ENCODE results near the gene PTH2. TPM values are rescaled to one million over a fixed set of nuclear protein-coding genes. Genes with fewer than 3 reads are reported as not detected.
"Not testable (repeated sequence)": the region's sequence is repeated elsewhere in the genome, so short reads cannot be mapped to it uniquely, and the experiment has no call there.

Gene PTH2
- total RNA-seq, 6 experiments from 2014 or later: not detected

GRCh38 chr19:49447485-49448431 lies 24.5 kb upstream of the PTH2 start:
- Mint-ChIP-seq H3K27me3 (ENCODE audit: insufficient read depth) (no peaks in the 10 kb centered on the region; the same call in 1 of the 2 replicates), H3K27ac (no peak overlapping the region), H3K36me3 (ENCODE audit: low read depth) (peaks cover 18% of the 10 kb centered on the region; the same call in 1 of the 2 replicates), H3K4me1 (ENCODE audit: low read depth) (peaks cover 29% of the 10 kb centered on the region), H3K9me3 (no peaks in the 10 kb centered on the region), H3K4me3 (no peak overlapping the region)
- no peak for DNase-seq
- TF ChIP-seq CTCF (IDR thresholded peaks at IDR 0.05): no peak

GRCh38 chr19:49445997-49446396 lies 22.8 kb upstream of the PTH2 start:
- DNase-seq: no peak
- Mint-ChIP-seq H3K27me3 (ENCODE audit: insufficient read depth) (peaks cover 9% of the 10 kb centered on the region), H3K36me3 (ENCODE audit: low read depth) (peaks cover 14% of the 10 kb centered on the region; the same call in 1 of the 2 replicates), H3K4me3 (no peak overlapping the region), H3K9me3 (no peaks in the 10 kb centered on the region), H3K27ac (no peak overlapping the region), H3K4me1 (ENCODE audit: low read depth) (peaks cover 36% of the 10 kb centered on the region)
- no peak for TF ChIP-seq CTCF (IDR thresholded peaks at IDR 0.05)

GRCh38 chr19:49444100-49444700 lies 21.0 kb upstream of the PTH2 start:
- H3K4me3 Mint-ChIP-seq: peak overlapping the region; percentile 81
- peaks cover 20% of the 10 kb centered on the region for H3K27me3 Mint-ChIP-seq (ENCODE audit: insufficient read depth)
- DNase-seq, H3K27ac Mint-ChIP-seq, H3K9me3 Mint-ChIP-seq: not testable (repeated sequence)
- peaks cover 14% of the 10 kb centered on the region; the same call in 1 of the 2 replicates for H3K36me3 Mint-ChIP-seq (ENCODE audit: low read depth)
- H3K4me1 Mint-ChIP-seq (ENCODE audit: low read depth): peaks cover 38% of the 10 kb centered on the region

- peak; percentile 89 for TF ChIP-seq CTCF (IDR thresholded peaks at IDR 0.05)
- Mint-ChIP-seq H3K36me3 (ENCODE audit: low read depth) (peaks cover 13% of the 10 kb centered on the region; the same call in 1 of the 2 replicates), H3K9me3 (no peaks in the 10 kb centered on the region), H3K4me3 (peak overlapping the region; percentile 81), H3K27ac (no peak overlapping the region), H3K27me3 (ENCODE audit: insufficient read depth) (peaks cover 27% of the 10 kb centered on the region), H3K4me1 (ENCODE audit: low read depth) (peaks cover 36% of the 10 kb centered on the region)
- peak; percentile 87 for DNase-seq
Observed at GRCh38 chr19:49443366-49444099, 20.3 kb upstream of the PTH2 start.

GRCh38 chr19:49442771-49443365 lies 19.6 kb upstream of the PTH2 start:
- Mint-ChIP-seq H3K9me3 (no peaks in the 10 kb centered on the region), H3K4me3 (peak overlapping the region; percentile 81), H3K27me3 (ENCODE audit: insufficient read depth) (peaks cover 31% of the 10 kb centered on the region), H3K4me1 (ENCODE audit: low read depth) (peaks cover 32% of the 10 kb centered on the region), H3K36me3 (ENCODE audit: low read depth) (peaks cover 7% of the 10 kb centered on the region; the same call in 1 of the 2 replicates), H3K27ac (no peak overlapping the region)
- TF ChIP-seq CTCF (IDR thresholded peaks at IDR 0.05): no peak
- peak; percentile 80 for DNase-seq
